COR-L47 (cell line): ENCODE results near the gene TOX2.

Source experiments
- DNase-seq: peaks from one replicate; lab custom pipeline; 2025; lab: John Stamatoyannopoulos, UW

Gene TOX2, protein sequence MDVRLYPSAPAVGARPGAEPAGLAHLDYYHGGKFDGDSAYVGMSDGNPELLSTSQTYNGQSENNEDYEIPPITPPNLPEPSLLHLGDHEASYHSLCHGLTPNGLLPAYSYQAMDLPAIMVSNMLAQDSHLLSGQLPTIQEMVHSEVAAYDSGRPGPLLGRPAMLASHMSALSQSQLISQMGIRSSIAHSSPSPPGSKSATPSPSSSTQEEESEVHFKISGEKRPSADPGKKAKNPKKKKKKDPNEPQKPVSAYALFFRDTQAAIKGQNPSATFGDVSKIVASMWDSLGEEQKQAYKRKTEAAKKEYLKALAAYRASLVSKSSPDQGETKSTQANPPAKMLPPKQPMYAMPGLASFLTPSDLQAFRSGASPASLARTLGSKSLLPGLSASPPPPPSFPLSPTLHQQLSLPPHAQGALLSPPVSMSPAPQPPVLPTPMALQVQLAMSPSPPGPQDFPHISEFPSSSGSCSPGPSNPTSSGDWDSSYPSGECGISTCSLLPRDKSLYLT

DNA sequence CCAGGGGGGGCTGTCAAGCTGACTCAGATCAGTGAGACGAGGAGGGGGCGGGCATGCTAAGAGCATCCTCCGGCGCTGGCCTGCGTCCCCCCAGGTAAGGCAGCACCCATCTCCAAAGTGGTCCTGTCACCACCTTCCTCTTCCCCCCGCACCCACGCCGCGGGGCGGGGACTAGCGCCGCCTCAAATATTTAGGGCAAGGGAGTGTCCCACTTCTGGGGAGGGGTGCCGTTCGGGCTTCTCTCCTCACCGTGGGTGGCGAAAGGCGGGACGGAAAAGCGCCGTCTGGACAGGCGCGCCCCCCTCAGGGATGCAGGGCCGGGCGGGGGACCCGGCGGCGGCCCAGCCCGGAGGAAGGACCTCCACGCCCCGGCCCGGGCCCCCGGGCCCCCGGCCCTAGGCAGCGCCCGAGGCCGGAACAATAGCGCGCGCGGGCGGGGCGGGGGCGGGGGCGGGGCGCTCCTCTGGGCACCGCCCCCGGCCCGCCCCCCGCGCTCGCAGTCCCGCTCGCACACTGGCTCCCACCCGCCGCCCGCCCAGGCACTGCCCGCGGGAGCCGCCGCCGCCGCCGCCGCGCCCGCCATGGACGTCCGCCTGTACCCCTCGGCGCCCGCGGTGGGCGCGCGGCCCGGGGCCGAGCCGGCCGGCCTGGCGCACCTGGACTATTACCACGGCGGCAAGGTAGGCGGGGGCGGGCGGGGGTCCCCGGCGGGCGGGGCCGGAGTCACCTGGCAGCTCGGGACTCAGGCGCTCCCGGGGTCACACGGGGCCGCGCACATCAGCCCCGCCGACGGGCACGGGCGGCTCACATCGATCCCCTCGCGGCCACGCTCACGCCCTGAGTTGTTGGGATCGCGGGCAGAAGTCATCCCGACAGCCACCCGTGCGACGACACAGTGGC lies at the start of gene TOX2:
TSS of gene TOX2 (plus strand) at position 542 of the 900 bp plus-strand sequence. CDS start at position 582, 40 bp downstream.
- no peak for DNase-seq

DNA sequence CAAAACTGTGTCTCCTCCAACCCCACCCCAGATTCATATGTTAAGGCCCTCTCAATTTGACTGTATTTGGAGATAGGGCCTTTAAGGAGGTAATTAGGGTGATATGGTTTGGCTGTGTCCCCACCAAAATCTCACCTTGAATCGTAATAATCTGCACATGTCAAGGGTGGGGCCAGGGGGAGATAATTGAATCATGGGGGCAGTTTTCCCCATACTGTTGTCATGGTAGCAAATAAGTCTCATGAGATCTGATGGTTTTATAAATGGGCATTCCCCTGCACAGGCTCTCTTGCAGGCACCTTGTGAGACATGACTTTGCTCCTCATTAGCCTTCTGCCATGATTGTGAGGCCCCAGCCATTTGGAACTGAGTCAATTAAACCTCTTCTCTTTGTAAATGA lies 46.6 kb upstream of the TOX2 start:
- no peak for DNase-seq

DNA sequence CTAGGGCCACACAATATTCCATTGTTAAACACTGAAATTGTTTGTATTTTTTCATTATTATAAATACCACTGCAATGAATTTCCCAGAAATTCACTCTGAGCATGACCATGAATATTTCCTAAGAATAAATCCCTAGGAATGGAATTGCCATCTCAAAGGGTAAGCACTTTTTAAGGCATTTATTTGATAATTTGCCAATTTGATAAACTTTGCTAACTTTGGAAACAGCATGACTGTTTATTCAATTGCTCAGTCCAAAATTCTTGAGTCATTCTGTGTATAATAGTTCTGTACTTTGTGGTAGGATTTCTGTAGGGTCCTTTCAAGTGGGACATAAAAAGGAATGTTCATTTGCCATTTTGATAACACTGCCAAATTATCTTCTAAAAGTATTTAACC lies 44.2 kb upstream of the TOX2 start:
- no peak for DNase-seq

DNA sequence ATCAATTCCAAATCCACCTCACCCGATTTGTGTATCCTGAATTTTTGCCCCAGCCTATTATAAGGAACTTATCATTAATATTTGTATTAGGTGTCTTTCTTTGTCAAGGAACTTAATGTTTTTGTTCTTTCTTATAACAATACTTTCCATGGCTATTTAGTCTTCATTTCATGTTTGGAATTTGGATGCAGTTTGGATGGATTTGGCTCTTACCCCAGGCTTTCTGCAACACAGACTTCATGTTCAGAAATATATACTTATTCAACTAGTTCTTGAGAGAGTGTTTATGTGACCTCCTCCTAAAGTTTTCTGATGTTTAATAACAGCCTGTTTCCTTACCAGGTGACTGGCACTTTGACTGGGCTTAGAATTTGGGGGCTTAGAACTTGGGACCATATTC lies 35.9 kb upstream of the TOX2 start:
- DNase-seq: no peak

DNA sequence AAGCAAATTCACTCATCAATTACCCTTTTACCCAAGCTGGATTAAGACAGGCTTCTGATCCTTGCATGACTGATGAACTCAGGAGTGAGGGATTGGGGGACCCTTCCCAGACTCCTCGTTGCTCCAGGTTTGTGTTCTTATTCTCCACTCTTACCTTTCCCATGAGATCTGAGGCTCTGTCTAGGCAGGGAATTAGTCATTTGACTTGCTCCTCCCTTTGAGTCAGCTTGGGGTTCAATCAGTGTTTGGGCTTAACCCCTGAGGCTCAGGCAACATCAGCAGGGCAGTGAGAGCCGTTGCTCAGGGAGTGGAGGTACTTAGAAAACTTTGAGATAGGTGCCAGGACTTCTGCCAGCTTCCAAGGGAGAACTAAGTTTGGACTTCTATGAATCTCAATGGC lies 20.7 kb upstream of the TOX2 start:
- DNase-seq: no peak

DNA sequence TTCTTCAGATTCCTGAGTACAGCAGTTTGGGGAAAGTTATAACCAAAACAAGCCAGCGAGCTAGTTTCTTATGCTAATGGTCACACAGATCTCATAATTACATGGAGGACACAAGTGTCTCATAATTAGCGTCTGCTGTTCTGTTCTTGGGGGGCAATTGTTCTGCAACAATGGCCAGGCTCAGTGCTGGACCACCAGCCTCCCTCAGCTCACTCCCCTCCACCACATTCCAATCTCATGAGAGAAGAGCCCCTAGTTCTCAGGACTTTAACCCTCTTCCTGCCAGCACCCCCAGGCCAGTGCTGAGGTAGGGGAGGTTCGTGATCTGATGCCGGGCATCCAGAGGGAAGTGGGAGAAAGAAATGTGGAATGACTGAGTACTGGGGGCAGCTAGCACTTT lies 20.2 kb upstream of the TOX2 start:
- no peak for DNase-seq

DNA sequence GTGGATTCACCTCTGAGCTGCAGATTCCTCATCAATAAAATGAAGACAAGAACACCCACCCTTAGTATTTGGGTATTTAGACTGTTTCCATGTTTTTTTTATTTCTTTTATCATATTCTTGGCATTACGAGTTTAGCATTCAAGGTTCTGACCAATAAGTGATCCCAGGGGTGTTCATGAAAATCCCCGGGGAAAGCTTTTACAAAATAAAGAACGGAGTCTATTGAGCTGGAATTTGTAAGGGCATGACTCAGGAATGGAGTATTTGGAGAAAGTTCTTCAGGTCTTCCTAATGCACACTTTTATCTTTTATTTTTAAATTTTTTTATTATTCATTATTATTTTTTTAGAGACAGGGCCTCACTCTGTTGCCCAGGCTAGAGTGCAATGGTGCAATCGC lies 19.4 kb upstream of the TOX2 start:
- no peak for DNase-seq

DNA sequence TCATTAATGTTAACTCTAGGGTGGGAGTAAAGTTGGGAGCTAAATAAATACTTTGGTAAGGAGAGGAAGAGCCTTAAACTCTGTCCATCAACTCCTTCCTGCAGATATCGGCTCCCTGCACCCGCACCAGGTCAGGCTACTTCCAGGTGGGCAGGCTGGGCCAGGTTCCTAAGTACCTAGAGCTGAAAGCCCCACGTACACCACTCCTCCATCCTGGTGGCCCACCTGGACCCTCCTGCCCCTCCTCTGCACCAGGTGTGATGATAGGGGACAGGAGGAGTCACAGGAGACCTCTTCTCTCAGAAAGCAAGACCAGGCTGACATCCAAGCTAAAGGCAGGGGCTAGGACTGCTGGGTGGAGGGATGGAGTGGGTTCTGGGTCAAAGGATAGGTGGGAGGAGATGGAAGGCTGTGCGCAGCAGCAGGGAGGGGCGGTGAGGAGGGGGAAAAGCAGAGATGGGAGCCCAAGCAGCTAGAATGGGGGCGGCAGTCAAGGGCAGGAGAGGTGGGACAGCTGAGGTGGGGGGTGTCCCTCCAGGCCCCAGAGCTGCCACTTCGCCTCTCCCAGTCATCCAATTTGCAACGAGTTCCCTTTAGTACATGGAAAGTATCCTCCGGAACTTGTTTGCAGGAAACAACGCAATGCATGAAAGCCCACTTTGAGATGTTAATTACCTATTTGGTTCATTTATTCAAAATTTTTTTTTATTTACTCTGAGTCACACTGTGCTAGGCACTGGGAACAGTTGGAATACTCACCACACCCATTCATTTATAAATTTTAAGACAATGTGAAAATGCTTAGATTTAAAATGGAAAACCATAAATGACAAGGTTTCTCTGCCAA lies 15.2 kb upstream of the TOX2 start:
- DNase-seq: no peak

DNA sequence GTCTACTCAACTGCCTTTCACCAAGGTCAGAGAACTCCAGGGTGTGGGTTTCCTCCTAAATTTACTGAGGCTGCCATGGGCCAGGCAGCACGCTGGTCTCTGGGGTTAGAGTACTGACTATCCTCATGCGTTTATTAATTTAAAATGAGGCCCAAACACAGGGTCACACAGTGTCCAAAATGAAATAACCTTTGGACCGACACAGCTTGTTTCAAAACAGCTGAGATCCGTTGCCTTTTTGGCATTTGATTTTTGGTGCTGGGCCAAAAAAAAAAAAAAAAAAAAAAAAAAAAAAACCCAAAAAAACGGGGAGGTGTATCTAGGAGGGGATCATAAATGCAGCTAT lies 14.6 kb upstream of the TOX2 start:
- no peak for DNase-seq

DNA sequence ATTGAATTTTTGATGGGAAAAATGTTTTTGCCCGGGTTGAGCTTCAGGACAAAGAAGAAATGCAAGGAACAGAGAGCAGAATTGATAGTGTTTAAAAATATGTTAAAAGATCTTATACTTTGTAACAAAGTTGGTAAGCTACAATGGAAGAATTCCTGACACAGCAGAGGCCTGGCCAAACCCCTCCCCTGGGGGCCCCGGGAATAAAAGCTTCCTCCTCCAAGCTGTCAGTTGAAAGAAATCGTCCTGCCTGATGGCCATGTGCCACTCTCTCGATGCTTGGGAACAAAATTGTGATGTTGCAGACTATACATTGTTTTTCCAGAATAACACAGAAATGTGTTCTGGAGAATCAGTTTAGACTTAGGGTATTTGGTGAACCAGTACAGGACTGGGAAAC lies 14.2 kb upstream of the TOX2 start:
- no peak for DNase-seq

DNA sequence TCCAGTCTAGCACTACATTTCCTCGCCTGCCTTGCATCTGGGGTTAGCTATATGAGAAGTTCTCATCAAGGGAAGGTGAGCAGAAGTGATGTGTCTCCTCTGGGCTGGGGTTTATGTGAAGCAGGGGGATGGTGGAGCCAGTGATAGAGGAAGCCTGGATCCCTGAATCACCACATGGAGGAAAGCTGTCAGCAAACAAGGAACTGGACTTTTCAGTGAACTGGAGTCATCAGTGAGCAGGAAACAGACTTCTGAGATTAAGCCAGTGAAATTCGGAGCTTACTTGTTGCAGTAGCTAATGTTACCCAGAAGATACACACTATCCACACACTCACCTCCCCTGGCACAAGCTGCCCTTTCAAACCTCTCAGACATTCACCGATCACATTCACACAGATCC lies 13.4 kb upstream of the TOX2 start:
- no peak for DNase-seq

DNA sequence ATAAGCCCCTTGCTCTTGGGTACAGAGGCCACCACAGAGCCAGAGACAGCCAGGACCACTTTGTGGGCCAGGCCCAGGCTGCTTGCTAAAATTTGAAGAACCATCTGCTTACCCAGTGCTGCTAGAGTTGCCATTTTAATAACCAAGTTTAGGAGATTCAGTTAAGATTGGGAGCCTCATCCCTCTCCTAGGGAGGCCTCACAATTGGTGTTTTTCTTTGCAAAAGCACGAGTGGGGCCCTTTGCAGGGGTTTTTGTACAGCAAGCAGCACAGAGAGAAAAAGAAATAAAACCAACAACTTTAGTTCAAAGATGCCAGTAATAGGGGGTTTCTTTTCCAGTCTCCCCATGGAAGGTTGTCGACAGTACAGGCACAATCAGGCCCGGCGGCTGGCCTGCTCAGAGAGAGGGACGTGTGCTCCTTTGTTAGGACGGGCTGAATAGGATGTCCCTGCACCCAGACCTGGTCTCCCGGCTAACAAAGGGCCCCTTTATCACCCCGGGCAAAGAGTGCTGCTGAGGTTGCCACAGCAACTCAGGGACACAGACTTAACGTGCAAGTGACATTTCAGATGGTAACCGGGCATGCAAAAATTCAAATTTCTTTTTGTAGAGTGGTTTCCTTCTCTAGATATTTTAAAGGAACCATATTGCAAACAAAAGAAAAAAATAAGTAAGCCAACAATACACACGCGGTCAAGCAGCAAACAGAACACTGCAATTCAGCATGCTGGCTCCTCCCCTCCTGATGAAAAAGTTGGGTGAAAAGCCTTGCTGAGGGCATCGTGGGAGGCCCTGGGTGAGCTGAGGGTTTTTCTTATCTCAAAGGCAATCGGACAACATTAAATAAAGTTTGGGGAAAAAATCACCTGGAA lies 10.5 kb upstream of the TOX2 start:
- DNase-seq: no peak

DNA sequence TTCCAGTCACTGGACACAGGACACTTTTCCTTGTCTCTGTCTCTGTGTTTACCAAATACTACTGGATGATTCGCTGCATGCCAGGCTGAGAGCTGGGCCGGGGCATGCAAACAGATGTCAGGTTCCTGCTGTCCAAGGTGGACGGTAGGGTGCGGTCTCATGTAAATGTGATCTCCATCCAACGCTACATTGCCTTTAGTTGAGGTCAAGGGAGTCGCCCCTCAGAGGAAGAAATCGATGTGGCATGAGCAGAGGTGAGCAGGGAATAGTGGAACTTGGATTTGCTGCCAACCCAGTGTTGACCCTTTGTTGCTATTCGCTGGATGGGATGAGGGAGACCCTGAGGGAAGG lies 9.8 kb upstream of the TOX2 start:
- DNase-seq: no peak

DNA sequence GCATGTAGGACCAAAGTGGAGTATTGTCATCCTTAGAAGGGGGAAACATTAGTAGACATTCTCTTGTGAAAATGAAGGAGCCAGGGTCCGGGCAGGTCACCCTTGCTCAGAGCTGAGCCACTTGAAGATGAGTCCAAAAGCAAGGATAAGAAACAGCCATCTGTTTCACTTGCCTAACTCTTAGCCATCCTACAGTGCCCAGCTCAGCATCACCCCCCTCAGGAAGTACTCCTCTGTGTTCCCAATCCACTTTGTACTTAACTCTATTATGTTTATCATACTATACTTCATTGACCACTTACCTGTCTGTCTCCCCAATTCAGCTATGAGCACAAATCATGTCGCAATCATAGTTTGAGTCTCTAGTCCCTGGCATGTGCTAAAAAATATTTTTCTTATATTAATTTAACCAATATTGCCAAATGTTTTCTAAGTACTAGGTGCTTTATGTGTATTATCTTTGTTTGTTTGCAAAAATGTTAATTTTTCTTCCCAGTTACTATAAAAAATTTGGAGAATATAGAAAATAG lies 8.1 kb upstream of the TOX2 start:
- DNase-seq: no peak

DNA sequence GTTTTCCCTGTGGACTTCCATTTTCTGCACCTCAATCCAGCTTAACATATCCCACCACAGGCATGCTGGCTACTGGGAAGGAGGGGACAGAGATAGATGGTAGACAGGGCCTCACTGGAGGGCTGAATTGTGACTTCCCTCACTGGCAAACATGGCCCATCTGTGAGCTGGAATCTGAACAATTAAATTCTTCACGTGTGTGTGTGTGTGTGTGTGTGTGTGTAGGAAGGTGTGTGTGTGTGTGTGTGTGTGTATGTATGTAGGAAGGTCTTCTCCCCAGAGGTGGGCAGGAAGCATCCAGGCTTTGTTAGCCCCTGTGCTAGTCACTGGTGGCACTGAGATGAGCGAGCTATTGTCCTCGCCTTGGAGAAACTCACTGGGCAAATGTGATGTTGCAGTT lies 5.4 kb upstream of the TOX2 start:
- DNase-seq: no peak

DNA sequence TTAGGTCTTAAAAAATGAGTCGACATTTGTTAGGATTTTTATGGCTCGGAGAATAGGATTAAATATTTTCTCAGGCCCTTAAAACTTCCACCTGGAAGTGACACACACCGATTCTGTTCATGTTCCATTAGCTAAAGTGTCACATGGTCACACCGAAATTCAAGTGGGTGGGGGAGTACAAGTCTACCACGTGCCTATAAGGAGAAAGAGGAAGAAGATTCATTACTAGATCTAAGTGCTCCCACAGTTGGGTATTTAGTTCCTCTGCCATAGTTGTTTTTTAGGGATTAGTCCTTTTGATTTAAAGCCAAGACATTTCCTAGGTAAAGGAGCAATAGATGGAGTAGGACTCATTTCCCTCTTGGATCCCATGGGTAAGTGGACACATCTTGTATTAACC lies 4.9 kb upstream of the TOX2 start:
- DNase-seq: no peak

DNA sequence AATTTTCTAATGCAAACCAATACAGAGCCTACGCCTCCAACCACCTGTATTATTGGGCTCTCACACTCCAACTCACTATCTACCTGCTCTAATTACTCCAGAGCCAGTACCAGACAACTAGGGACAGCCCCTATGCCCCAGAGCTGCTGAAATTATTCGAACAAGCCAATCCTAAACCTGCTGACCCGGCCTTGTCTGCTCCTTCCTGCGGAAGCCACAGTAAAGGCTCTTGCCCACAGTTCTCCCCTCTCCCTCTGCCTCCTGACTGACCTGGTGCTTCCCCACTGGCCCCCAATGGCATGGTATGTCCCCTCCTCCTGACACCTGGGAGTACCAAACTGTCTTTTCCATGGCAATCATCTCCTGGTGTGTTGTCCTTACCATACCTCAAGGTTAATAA lies 4.1 kb upstream of the TOX2 start:
- DNase-seq: no peak

DNA sequence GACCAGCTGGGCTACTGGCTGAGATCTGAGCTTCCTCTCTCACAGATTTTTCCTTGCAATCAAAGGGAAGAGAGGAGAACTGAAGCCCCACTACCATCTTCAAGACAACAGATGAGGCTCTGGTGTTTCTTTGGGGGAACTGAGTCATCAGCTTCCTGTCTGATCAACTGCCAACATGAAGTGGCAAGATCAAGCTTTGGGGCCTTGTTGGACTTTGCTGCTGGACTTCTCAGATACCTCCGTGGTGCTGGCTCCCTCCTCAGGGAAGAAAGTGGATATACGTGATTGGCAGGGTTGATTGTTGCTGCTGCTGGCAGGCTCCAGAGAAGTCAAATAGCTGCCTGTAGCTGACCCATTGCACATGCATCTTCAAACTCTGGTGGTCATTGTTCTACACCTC lies 3.6 kb upstream of the TOX2 start:
- no peak for DNase-seq

DNA sequence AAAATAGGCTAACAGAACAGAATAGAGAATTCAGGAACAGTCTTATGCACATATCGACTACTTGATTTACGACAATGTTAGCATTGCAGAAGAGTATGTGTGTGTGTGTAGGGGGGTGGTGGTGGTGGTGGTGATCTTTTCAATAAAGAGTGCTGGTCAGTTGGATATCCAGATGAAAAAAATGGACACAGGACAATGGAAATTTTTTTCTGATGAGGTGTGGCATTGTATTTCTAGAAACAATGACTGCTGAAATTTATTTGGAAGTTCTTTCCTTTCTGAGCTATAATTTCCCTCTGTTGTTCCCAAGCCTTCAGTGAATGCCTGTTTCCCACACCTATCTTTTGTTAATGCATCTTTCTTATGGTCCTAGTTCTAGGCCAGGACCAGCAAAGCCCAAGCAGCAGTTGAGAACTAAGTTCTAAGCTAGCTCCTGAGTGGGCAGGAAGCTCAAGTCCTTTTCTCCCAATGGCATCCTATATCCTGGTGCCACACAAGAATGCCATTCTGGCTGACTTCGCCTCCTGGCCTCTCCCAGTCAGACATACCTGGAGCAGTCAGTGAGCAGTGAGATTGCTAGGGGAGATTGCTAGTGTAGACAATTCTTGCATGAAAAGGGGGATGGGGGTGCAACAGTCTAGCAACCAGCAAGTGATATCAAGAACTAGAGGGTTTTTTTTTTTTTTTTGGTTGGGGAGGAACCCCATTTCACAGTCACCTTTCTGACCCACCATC lies 1.2 kb upstream of the TOX2 start:
- no peak for DNase-seq
